ENCODE data around the gene DCLK1.

DNA sequence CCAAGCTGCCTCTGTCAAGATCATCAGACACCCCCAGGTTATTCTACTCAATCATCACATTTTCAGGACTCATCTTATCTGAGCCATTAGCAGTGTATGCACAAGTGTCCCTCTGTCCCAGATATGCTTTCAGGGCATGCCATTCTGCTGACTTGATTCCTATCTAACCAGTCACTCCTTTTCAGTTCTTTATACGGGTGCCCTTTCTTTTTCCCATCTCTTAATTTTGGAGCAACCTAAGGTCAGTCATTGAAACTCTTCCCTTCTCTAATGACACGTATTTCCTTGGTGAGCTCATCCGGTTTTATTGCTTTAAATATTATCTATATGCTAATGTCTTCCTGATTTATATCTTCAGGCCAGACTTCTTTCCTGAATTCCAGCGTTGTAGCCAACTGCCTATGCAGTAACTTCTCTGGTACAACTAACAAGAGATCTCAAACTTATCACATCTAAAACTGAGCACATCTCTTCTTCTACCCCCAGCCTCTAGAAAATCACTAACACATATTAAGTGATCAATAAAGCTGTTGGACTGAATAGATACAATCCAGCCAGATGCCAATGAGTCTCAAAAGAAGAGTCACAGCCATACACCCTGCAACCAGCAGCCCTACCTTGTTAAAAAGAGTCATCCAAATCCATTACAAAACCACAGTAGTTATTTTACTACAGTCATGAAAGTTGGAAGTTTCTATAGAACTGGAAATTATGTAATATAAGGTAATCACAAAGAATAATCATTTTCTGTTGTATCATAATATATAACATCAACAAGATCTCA lies 58.8 kb downstream of the DCLK1 start:
- TF ChIP-seq, protein P1, sequence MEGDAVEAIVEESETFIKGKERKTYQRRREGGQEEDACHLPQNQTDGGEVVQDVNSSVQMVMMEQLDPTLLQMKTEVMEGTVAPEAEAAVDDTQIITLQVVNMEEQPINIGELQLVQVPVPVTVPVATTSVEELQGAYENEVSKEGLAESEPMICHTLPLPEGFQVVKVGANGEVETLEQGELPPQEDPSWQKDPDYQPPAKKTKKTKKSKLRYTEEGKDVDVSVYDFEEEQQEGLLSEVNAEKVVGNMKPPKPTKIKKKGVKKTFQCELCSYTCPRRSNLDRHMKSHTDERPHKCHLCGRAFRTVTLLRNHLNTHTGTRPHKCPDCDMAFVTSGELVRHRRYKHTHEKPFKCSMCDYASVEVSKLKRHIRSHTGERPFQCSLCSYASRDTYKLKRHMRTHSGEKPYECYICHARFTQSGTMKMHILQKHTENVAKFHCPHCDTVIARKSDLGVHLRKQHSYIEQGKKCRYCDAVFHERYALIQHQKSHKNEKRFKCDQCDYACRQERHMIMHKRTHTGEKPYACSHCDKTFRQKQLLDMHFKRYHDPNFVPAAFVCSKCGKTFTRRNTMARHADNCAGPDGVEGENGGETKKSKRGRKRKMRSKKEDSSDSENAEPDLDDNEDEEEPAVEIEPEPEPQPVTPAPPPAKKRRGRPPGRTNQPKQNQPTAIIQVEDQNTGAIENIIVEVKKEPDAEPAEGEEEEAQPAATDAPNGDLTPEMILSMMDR (IDR thresholded peaks at IDR 0.05) = no peak
- no peak for TF ChIP-seq POLR2AphosphoS5 (IDR thresholded peaks at IDR 0.05; ENCODE audit: insufficient read depth in 1 of 2, low read depth in 1 of 2)

Data from vagina (tissue), 2 donors.